Adrenal gland (tissue), 12 donors: ENCODE data around the gene PTPRN2. TPM values are rescaled to one million over a fixed set of nuclear protein-coding genes. Genes with fewer than 3 reads are reported as not detected.

Source experiments
- DNase-seq, 7 donors: peaks; one replicate each; pipeline ENCODE4 v3.0.0-alpha.2; 2019 to 2020
- H3K27ac ChIP-seq, 5 donors: fragments of 200-600 bp; sonication (generic) in 4 of 5; 1 replicate in 3 of 5; 2 replicates in 2 of 5; pipeline versions ENCODE4 v1.5.1 to v1.8.0; 2016 to 2020; ENCODE audit warnings: mild to moderate bottlenecking in 1 of 5
- H3K27me3 ChIP-seq: fragments of 200-600 bp; 2 replicates; pipeline ENCODE4 v1.8.0; 2021
- H3K36me3 ChIP-seq, 2 donors: fragments of 200-600 bp; replicated peaks in 1 of 2; 1 replicate in 1 of 2; 2 replicates in 1 of 2; pipeline versions ENCODE4 v1.5.1 to v1.8.0; 2018 to 2022
- H3K4me1 ChIP-seq, 2 donors: fragments of 200-600 bp; replicated peaks in 1 of 2; 1 replicate in 1 of 2; 2 replicates in 1 of 2; pipeline versions ENCODE4 v1.5.1 to v1.8.0; 2018 to 2021
- H3K4me3 ChIP-seq, 4 donors: fragments of 200-600 bp; sonication (generic) in 3 of 4; one replicate each; pipeline ENCODE4 v1.5.1; 2016 to 2018
- H3K9me3 ChIP-seq, 3 donors: fragments of 200-600 bp; sonication (generic) in 1 of 3; replicated peaks in 1 of 3; 1 replicate in 2 of 3; 2 replicates in 1 of 3; pipeline versions ENCODE4 v1.5.1 to v1.8.0; 2016 to 2021
- CTCF ChIP-seq, 6 experiments: fragments of 450-650 bp in 4 of 6; fragments of 200-600 bp in 2 of 6; sonication (generic) in 1 of 6; IDR thresholded peaks; 1 replicate in 5 of 6; 2 replicates in 1 of 6; pipeline versions ENCODE4 v1.5.1 to v1.8.0; 2016 to 2021; ENCODE audit warnings: antibody characterized with exemption in 6 of 6, mild to moderate bottlenecking in 2 of 6, moderate library complexity in 1 of 6
- POLR2A ChIP-seq, 2 donors: fragments of 450-650 bp; IDR thresholded peaks; one replicate each; pipeline ENCODE4 v1.6.1; 2017; ENCODE audit warnings: antibody characterized with exemption in 2 of 2, mild to moderate bottlenecking in 2 of 2, moderate library complexity in 1 of 2
- WGBS, 4 donors: extraction: QIAGEN DNeasy Blood & Tissue Kit in 2 of 4; methylation state at CpG; one replicate each; pipeline versions ENCODE4 v1.1.5 to v1.1.7; 2013 to 2017; 5-methylcytosine and 5-hydroxymethylcytosine counted together
- intact Hi-C, 2 donors: fragments of 100-400 bp; cut with DNase I; formaldehyde crosslinking; loops; one replicate each; pipeline versions ENCODE4 v1.14.1 to v1.15.0; 2022 to 2023
- polyA plus RNA-seq, 3 donors: library from polyadenylated mRNA; stranded (reverse); fragments of 200-250 nt in 2 of 3; fragments of 350-450 nt in 1 of 3; fragmentation: Illumina TruSeq in 1 of 3; extraction: RNeasy Lipid Tissue Mini Kit (QIAGEN cat#74804) in 1 of 3; gene quantifications; one replicate each; pipeline ENCODE4 v1.2.3, GENCODE V29; 2013 to 2014
- total RNA-seq, 9 donors: library from RNA; depleted of rRNA in 4 of 9; stranded (reverse); fragments of >200 nt in 4 of 9; fragments of 120-200 nt in 1 of 9; fragmentation: NEBNext Ultra II Directional in 1 of 9; extraction: Animal tissue kit (Norgen Biotek cat#: 25700) in 1 of 9; gene quantifications; one replicate each; pipeline versions ENCODE4 v1.1.0 to v1.2.4, GENCODE V29; 2013 to 2023
- donor health status: healthy with polysubstance abuse.
- donor health status: Bipolar disorder and iron deficiency.
- donor health status: DM: yes; HTN: yes; CAD: no.
- donor health status: DM: no; HTN: no; CAD: no.
- donor health status: DM: no; HTN: no; CAD: no.
- donor health status: DM: yes; HTN: yes; CAD: no.

The PTPRN2 gene
- total and polyA plus RNA-seq, 12 donors = 2.2 to 16.2 (median 3.4) TPM

GRCh38 chr7:157961731-157962457 lies 625.7 kb downstream of the PTPRN2 start:
- Histone ChIP-seq H3K27me3 (no peaks in the 10 kb centered on the region), H3K4me3 (no peak overlapping the region), H3K36me3 (no peaks in the 10 kb centered on the region), H3K27ac (no peak overlapping the region), H3K4me1 (no peaks in the 10 kb centered on the region), H3K9me3 (no peaks in the 10 kb centered on the region)
- no peak for DNase-seq
- intact Hi-C loops = no loop called here
- TF ChIP-seq CTCF (IDR thresholded peaks at IDR 0.05) = no peak
- no peak for TF ChIP-seq POLR2A (IDR thresholded peaks at IDR 0.05)
- WGBS, 4 donors = 23 to 30% (median 28%) methylated on average over 28 to 29 of the region's 29 CpGs

GRCh38 chr7:157955348-157955999 lies 632.1 kb downstream of the PTPRN2 start:
- no peaks in the 10 kb centered on the region for H3K4me1 ChIP-seq
- intact Hi-C loops = no loop called here
- no peaks in the 10 kb centered on the region for H3K9me3 ChIP-seq
- no peak overlapping the region for H3K4me3 ChIP-seq
- TF ChIP-seq CTCF (IDR thresholded peaks at IDR 0.05) = no peak
- TF ChIP-seq POLR2A (IDR thresholded peaks at IDR 0.05) = no peak
- H3K27me3 ChIP-seq = no peaks in the 10 kb centered on the region
- H3K27ac ChIP-seq = no peak overlapping the region
- DNase-seq = no peak
- WGBS, 4 donors = 62 to 68% (median 65%) methylated on average over 10 to 13 of the region's 13 CpGs
- H3K36me3 ChIP-seq = no peaks in the 10 kb centered on the region

GRCh38 chr7:157954901-157955300 lies 632.7 kb downstream of the PTPRN2 start:
- Histone ChIP-seq H3K9me3 (no peaks in the 10 kb centered on the region), H3K27ac (no peak overlapping the region), H3K27me3 (no peaks in the 10 kb centered on the region), H3K36me3 (no peaks in the 10 kb centered on the region), H3K4me3 (no peak overlapping the region), H3K4me1 (no peaks in the 10 kb centered on the region)
- no peak for DNase-seq
- WGBS, 4 donors = 77 to 82% (median 79%) methylated on average over 7 of the region's 7 CpGs
- TF ChIP-seq CTCF (IDR thresholded peaks at IDR 0.05) (no peak), POLR2A (IDR thresholded peaks at IDR 0.05) (no peak)
- intact Hi-C loops = no loop called here

- no peaks in the 10 kb centered on the region for H3K27me3 ChIP-seq
- H3K9me3 ChIP-seq = no peaks in the 10 kb centered on the region
- H3K4me1 ChIP-seq = no peaks in the 10 kb centered on the region
- no peak overlapping the region for H3K27ac ChIP-seq
- no peak overlapping the region for H3K4me3 ChIP-seq
- 66 to 80% (median 71%) methylated on average over 9 to 25 of the region's 25 CpGs for WGBS, 4 donors
- no peaks in the 10 kb centered on the region for H3K36me3 ChIP-seq
- no peak for DNase-seq
- intact Hi-C loops = no loop called here
- TF ChIP-seq POLR2A (IDR thresholded peaks at IDR 0.05) = no peak
- no peak for TF ChIP-seq CTCF (IDR thresholded peaks at IDR 0.05)
These were observed 634.6 kb downstream of the PTPRN2 start for GRCh38 chr7:157952841-157953645.
